Cardiac septum (tissue), 1 donor: ENCODE measurements around the gene PEPD. TPM values are rescaled to one million over a fixed set of nuclear protein-coding genes. Genes with fewer than 3 reads are reported as not detected.

ENCODE experiments used
- total RNA-seq: library from RNA; stranded (reverse); fragmentation: NEBNext Ultra II Directional; extraction: Animal tissue kit (Norgen Biotek cat#: 25700); gene quantifications from one replicate; pipeline ENCODE4 v1.2.1, GENCODE V29; 2021
- donor health status: DM: no; HTN: no; CAD: no.

PEPD gene
- total RNA-seq, 1 donor from 2014 or later: 30.1 TPM

Other genes with a start within 250 kb of the PEPD start
- 2.3 TPM for gene CEBPA, start 219.3 kb downstream of the PEPD start, total RNA-seq
- gene CEBPG, start 148.1 kb downstream of the PEPD start, total RNA-seq: 17.3 TPM
- gene CHST8, start 100.2 kb upstream of the PEPD start, total RNA-seq: 0.27 TPM